ENCODE data around the gene USP2.

USP2 gene

GRCh38 chr11:119375337-119376196 is 5.9 kb downstream of the USP2 start:
- TF ChIP-seq GATA3 (IDR thresholded peaks at IDR 0.05; ENCODE audit: low read depth, low read length) (no peak), GATA2 (IDR thresholded peaks at IDR 0.05; ENCODE audit: low read depth, low read length) (no peak)

GRCh38 chr11:119374632-119375336 is 6.7 kb downstream of the USP2 start:
- TF ChIP-seq GATA2 (IDR thresholded peaks at IDR 0.05; ENCODE audit: low read depth, low read length), result peak; percentile 98
- no peak; the same call in 1 of the 2 replicates for TF ChIP-seq GATA3 (IDR thresholded peaks at IDR 0.05; ENCODE audit: low read depth, low read length)

GRCh38 chr11:119373921-119374631 is 7.4 kb downstream of the USP2 start:
- TF ChIP-seq GATA3 (IDR thresholded peaks at IDR 0.05; ENCODE audit: low read depth, low read length) (no peak), GATA2 (IDR thresholded peaks at IDR 0.05; ENCODE audit: low read depth, low read length) (no peak)

GRCh38 chr11:119373059-119373920 is 8.2 kb downstream of the USP2 start:
- TF ChIP-seq GATA3 (IDR thresholded peaks at IDR 0.05; ENCODE audit: low read depth, low read length) (no peak), GATA2 (IDR thresholded peaks at IDR 0.05; ENCODE audit: low read depth, low read length) (no peak)

GRCh38 chr11:119372260-119373058 is 9.0 kb downstream of the USP2 start:
- TF ChIP-seq GATA2 (IDR thresholded peaks at IDR 0.05; ENCODE audit: low read depth, low read length) (no peak), GATA3 (IDR thresholded peaks at IDR 0.05; ENCODE audit: low read depth, low read length) (no peak)

- no peak for TF ChIP-seq GATA3 (IDR thresholded peaks at IDR 0.05; ENCODE audit: low read depth, low read length)
- TF ChIP-seq GATA2 (IDR thresholded peaks at IDR 0.05; ENCODE audit: low read depth, low read length), result no peak
These were observed 9.7 kb downstream of the USP2 start for GRCh38 chr11:119371778-119372182.

- TF ChIP-seq GATA3 (IDR thresholded peaks at IDR 0.05; ENCODE audit: low read depth, low read length) (no peak), GATA2 (IDR thresholded peaks at IDR 0.05; ENCODE audit: low read depth, low read length) (no peak)
These were observed 10.4 kb downstream of the USP2 start for GRCh38 chr11:119371067-119371601.

- TF ChIP-seq GATA2 (IDR thresholded peaks at IDR 0.05; ENCODE audit: low read depth, low read length) (no peak), GATA3 (IDR thresholded peaks at IDR 0.05; ENCODE audit: low read depth, low read length) (no peak)
These were observed 10.9 kb downstream of the USP2 start for GRCh38 chr11:119370486-119371046.

- TF ChIP-seq GATA3 (IDR thresholded peaks at IDR 0.05; ENCODE audit: low read depth, low read length), result no peak
- TF ChIP-seq GATA2 (IDR thresholded peaks at IDR 0.05; ENCODE audit: low read depth, low read length), result no peak
These were observed 12.2 kb downstream of the USP2 start for GRCh38 chr11:119369132-119369925.

GRCh38 chr11:119368121-119369034 is 13.1 kb downstream of the USP2 start:
- no peak for TF ChIP-seq GATA3 (IDR thresholded peaks at IDR 0.05; ENCODE audit: low read depth, low read length)
- TF ChIP-seq GATA2 (IDR thresholded peaks at IDR 0.05; ENCODE audit: low read depth, low read length), result no peak
